Smooth muscle cell of the brain vasculature (primary cell): ENCODE measurements around the gene CUL3.

ENCODE experiments used
- DNase-seq: peaks from one replicate; pipeline ENCODE4 v3.0.0-alpha.2; 2012; ENCODE audit warnings: low read depth, low spot score

CUL3 gene

GRCh38 chr2:224472137-224472536, 113.0 kb downstream of the CUL3 start:
- DNase-seq: no peak

GRCh38 chr2:224469374-224469964, 115.7 kb downstream of the CUL3 start:
- no peak for DNase-seq

- no peak for DNase-seq
Observed at GRCh38 chr2:224466304-224466895, 118.8 kb downstream of the CUL3 start.

GRCh38 chr2:224461391-224461790, 123.8 kb downstream of the CUL3 start:
- DNase-seq: no peak

GRCh38 chr2:224457408-224458096, 127.6 kb downstream of the CUL3 start:
- no peak for DNase-seq

- no peak for DNase-seq
Observed at GRCh38 chr2:224453892-224454291, 131.3 kb downstream of the CUL3 start.

- no peak for DNase-seq
Observed at GRCh38 chr2:224449212-224450147, 135.7 kb downstream of the CUL3 start.

GRCh38 chr2:224448236-224448635, 136.9 kb downstream of the CUL3 start:
- no peak for DNase-seq

- DNase-seq: no peak
Observed at GRCh38 chr2:224444783-224445182, 140.4 kb downstream of the CUL3 start.

- DNase-seq: peak; percentile 2
Observed at GRCh38 chr2:224444021-224444420, 141.1 kb downstream of the CUL3 start.

- no peak for DNase-seq
Observed at GRCh38 chr2:224442071-224442967, 142.8 kb downstream of the CUL3 start.

GRCh38 chr2:224440988-224441387, 144.2 kb downstream of the CUL3 start:
- DNase-seq: no peak

GRCh38 chr2:224438726-224439125, 146.4 kb downstream of the CUL3 start:
- DNase-seq: no peak

- DNase-seq: no peak
Observed at GRCh38 chr2:224436634-224437033, 148.5 kb downstream of the CUL3 start.

- DNase-seq: no peak
Observed at GRCh38 chr2:224434618-224435017, 150.5 kb downstream of the CUL3 start.

- no peak for DNase-seq
Observed at GRCh38 chr2:224433442-224433841, 151.7 kb downstream of the CUL3 start.

- no peak for DNase-seq
Observed at GRCh38 chr2:224432003-224432579, 153.1 kb downstream of the CUL3 start.

- no peak for DNase-seq
Observed at GRCh38 chr2:224429441-224429810, 155.7 kb downstream of the CUL3 start.

GRCh38 chr2:224428787-224429440, 156.2 kb downstream of the CUL3 start:
- DNase-seq: no peak

GRCh38 chr2:224427471-224427870, 157.7 kb downstream of the CUL3 start:
- no peak for DNase-seq
